DOHH2 (cell line): Measurements from ENCODE around the gene ARHGAP27.

ENCODE experiments used
- EZH2phosphoT487 ChIP-seq: fragments of 200-600 bp; sonication (generic); IDR thresholded peaks from 2 replicates; pipeline ENCODE4 v1.6.1; 2017; ENCODE audit warnings: borderline replicate concordance, mild to moderate bottlenecking, antibody characterized with exemption, low read length, moderate library complexity, mixed read lengths
- TF ChIP-seq, protein P1 (sequence below): fragments of 200-600 bp; sonication (generic); IDR thresholded peaks from one replicate; pipeline ENCODE4 v1.5.1; 2014; ENCODE audit warnings: antibody characterized with exemption, mild to moderate bottlenecking, low read depth, low read length; ENCODE audit not compliant: poor library complexity, severe bottlenecking

DNA sequence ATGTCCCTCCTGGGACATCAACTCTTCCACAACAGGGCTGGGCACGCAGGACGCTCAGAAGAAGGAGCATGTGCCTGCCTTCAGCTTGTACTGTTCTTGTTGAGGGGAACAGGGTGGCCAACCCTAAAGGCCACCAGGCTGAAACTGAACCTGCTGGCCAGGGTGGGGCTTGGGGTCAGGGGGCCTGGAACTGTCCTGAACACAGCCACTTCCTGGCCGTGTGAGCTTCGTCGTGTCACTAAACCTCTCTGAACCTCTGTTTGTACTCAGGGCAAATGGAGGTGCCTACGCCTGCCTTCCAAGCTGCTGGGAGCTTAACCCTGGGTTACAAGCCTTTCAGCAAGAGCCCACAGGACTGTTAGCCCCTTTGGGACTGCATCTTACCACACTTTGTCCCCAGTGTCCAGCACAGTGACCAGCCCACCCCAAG is 6.7 kb downstream of the ARHGAP27 start:
- TF ChIP-seq, protein P1, sequence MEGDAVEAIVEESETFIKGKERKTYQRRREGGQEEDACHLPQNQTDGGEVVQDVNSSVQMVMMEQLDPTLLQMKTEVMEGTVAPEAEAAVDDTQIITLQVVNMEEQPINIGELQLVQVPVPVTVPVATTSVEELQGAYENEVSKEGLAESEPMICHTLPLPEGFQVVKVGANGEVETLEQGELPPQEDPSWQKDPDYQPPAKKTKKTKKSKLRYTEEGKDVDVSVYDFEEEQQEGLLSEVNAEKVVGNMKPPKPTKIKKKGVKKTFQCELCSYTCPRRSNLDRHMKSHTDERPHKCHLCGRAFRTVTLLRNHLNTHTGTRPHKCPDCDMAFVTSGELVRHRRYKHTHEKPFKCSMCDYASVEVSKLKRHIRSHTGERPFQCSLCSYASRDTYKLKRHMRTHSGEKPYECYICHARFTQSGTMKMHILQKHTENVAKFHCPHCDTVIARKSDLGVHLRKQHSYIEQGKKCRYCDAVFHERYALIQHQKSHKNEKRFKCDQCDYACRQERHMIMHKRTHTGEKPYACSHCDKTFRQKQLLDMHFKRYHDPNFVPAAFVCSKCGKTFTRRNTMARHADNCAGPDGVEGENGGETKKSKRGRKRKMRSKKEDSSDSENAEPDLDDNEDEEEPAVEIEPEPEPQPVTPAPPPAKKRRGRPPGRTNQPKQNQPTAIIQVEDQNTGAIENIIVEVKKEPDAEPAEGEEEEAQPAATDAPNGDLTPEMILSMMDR: no peak
- no peak for TF ChIP-seq EZH2phosphoT487
